GM19438 (cell line): ENCODE data around the gene JAK2.

Experiments used
- ATAC-seq: cut with Tn5 transposase; IDR thresholded peaks from one replicate; pipeline ENCODE4 v1.9.1; 2021; ENCODE audit warnings: low read depth; ENCODE audit not compliant: unreplicated experiment

Gene JAK2

DNA sequence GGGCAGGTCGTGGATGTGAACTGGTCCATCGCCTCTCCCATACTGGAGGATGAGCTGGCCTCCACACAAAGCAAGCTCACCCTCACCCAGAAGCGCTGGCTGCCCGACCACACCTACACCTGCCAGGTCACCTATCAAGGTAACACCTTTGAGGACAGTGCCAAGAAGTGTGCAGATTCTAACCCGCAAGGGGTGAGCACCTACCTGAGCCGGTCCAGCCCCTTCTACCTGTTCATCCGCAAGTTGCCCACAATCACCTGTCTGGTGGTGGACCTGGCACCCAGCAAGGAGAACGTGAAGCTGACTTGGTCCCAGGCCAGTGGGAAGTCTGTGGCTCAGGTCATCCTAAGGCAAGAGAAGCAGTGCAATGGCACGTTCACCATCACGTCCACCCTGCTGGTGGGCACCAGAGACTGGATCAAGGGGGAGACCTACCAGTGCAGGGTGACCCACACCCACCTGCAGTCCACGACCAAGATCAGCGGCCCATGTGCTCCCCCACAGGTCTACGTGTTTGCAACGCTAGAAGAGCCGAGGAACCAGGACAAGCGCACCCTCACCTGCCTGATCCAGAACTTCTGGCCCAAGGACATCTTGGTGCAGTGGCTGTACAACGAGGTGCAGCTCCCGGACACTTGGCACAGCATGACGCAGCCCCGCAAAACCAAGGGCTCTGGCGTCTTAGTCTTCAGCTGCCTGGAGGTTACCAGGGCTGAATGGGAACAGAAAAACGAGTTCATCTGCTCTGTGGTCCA is 129.1 kb downstream of the JAK2 start:
- ATAC-seq = no peak

DNA sequence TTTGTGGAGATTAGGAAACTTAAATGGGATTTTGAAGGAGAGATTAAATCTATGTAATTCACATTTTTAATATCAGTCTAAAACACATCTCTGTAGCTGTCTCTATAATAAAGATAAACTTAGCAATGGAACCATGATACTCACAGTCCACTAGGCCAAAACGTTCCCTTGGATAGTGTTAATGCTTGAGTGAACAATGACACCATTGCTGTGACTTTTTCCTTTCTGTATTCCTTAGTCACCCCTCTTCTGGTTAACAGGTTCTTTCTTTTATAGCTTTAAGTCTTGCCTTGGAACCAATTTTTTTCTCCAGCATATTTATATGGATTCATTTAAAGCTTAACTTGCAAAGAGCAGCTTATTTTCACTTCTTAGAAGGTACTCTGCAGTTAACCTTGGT is 137.0 kb downstream of the JAK2 start:
- no peak for ATAC-seq

DNA sequence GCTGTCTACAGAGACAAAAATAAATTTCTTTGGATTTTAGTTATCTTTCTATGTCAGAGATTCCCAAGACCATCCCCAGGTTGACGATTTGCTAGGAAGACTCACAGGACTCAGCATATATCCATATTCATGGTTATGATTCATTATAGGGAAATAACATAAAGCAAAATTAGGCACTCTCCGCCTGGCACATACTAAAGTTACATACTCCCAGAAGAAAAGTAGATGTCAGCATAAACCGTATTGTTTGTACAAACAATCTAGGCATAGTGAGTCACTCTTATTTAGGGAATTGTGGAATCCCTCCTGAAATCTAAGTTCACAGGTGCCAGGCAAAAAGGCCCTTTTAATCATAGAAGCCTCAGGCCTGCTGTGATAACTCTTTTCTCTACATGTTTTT is 137.4 kb downstream of the JAK2 start:
- no peak for ATAC-seq

DNA sequence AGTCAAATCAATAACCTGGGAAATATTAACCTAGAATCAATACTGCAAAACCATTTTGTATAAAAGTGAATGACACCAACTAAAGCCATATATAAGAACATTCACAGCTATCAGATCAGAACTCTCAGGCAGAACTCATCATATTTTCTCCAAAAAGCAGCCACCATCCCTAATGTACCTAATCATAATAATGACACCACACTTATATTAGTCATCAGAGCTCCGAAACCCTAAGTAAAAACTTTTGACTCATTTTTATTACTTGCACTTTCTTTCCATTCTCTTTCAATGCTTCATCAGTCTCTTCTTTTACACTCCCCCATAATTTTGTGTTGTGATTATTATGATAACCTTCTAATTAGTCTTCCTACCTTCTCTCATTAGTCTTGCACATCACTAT is 155.1 kb downstream of the JAK2 start:
- ATAC-seq = no peak

DNA sequence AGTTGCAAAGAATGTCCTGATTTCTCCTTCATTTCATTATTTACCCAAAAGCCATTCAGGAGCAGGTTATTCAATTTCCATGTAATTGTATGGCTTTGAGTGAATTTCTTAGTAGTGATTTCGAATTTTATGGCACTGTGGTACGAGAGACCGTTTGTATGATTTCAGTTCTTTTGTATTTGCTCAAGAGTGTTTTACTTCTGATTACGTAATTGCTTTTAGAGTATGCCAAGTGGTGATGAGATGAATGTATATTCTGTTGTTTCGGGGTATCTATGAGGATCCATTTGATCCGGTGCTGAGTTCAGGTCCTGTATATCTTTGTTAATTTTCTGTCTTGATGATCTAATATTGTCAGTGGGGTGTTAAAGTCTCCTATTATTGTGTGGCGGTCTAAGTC is 159.1 kb downstream of the JAK2 start:
- no peak for ATAC-seq

DNA sequence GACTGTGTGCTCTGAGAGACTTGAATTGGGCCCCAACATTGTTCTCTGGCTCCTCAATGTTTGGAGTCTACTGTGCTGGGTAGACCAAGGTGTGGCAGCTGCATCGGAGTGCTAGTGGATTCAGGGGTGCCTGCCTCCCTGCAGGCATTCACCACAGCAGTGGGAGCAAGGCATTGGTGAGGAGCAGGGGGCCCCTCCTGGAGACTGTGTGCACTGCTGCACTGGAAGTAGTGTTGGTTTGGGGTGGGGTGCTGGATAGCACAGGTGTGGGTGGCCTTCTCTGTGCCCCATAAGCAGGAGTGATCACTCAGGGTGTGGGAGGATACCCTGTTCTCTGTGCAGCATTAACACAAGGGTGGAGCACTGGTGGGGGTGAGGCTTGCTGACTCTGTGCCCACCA is 161.2 kb downstream of the JAK2 start:
- ATAC-seq = no peak
